NB4 (cell line): Measurements from ENCODE around the gene PRUNE2.

Experiments used
- CTCF ChIP-seq: IDR thresholded peaks from one replicate; pipeline ENCODE4 v1.5.1; 2012; ENCODE audit warnings: low read depth, low read length
- MAX ChIP-seq: IDR thresholded peaks from 2 replicates; pipeline ENCODE4 v1.6.1; 2011; ENCODE audit warnings: low read depth, low read length
- MYC ChIP-seq: IDR thresholded peaks from 2 replicates; pipeline ENCODE4 v1.6.1; 2011; ENCODE audit warnings: low read depth, low read length
- POLR2A ChIP-seq: IDR thresholded peaks from 2 replicates; pipeline ENCODE4 v1.6.1; 2011; ENCODE audit warnings: mild to moderate bottlenecking; ENCODE audit not compliant: insufficient read length; ENCODE audit errors: extremely low read depth

GRCh38 chr9:76701441-76702039 lies 204.4 kb downstream of the PRUNE2 start:
- TF ChIP-seq MAX (no peak), CTCF (no peak), MYC (no peak), POLR2A (no peak)
